GM13977 (cell line): ENCODE results near the gene MAD1L1.

Experiments used
- DNase-seq: peaks from one replicate; pipeline ENCODE4 v3.0.0; 2012; ENCODE audit warnings: low spot score
- in situ Hi-C: fragments of 300-500 bp; cut with MboI; formaldehyde crosslinking; loops from one replicate; pipeline ENCODE4 v1.12.0; 2022; ENCODE audit warnings: low sequenced_read_pairs, low pct_unique_long_range_greater_than_20kb, mixed read lengths, inconsistent platforms; ENCODE audit not compliant: unreplicated experiment
- TF ChIP-seq, protein P1 (sequence below): IDR thresholded peaks from 2 replicates; pipeline ENCODE4 v1.5.1; 2012; ENCODE audit warnings: mild to moderate bottlenecking, control low read depth; ENCODE audit not compliant: insufficient read depth; ENCODE audit errors: extremely low read depth, missing control alignments

Gene MAD1L1

DNA sequence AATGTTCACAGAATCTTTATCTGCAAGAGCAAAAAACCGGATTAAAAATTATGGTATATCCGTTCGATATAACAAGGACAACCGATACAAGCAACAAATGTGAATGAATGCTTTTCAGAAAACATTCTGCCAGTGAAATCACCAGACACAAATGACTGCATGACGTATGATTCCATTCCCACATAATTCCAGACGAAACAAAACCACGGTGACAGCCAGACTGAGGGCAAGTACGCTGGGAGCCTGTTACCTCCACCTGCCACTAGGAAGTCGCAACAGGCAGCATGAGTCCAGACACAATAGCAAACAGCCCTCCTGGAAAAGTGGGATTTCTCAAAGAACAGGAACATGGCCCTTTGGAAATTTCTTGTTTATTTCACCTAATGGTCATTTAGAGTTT, 41.7 kb downstream of the MAD1L1 start:
- in situ Hi-C loops: no loop called here
- DNase-seq: no peak
- TF ChIP-seq, protein P1, sequence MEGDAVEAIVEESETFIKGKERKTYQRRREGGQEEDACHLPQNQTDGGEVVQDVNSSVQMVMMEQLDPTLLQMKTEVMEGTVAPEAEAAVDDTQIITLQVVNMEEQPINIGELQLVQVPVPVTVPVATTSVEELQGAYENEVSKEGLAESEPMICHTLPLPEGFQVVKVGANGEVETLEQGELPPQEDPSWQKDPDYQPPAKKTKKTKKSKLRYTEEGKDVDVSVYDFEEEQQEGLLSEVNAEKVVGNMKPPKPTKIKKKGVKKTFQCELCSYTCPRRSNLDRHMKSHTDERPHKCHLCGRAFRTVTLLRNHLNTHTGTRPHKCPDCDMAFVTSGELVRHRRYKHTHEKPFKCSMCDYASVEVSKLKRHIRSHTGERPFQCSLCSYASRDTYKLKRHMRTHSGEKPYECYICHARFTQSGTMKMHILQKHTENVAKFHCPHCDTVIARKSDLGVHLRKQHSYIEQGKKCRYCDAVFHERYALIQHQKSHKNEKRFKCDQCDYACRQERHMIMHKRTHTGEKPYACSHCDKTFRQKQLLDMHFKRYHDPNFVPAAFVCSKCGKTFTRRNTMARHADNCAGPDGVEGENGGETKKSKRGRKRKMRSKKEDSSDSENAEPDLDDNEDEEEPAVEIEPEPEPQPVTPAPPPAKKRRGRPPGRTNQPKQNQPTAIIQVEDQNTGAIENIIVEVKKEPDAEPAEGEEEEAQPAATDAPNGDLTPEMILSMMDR: no peak

DNA sequence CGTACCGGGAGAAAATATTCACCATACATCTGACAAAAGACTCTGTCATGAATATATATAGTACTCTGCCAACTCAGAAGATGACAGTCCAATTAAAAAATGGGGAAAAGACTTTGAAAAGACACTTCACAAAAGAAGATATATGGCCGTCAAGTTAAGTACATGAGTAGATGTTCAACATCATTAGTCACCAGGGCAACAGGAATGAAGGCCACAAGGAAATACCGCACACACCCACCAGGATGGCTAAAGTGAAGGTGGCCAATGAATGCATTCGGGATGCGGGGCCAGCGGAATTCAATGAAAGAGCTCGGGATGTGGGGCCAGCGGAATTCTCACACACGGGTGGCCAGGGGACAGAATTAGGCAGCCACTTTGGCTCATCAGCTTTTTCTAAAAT, 42.2 kb downstream of the MAD1L1 start:
- TF ChIP-seq, protein P1: no peak
- DNase-seq: no peak
- in situ Hi-C loops: no loop called here

DNA sequence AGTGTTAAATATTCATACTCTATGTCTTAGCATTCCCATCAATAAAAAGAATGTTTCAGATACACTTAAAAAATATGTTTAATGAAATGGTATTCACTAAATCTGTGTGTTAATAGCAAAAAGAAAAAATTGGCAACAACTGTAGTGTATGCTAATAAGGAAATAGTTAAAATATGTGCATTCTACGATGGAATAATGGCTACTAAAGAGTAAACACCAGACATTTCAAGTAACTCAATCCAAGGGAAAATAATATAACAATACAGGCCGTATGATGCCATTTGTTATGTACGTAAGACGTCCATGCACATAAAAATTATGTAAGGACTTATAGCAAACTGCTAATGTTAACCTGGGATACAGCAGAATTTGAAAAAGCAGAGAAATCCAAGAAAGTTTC, 46.6 kb downstream of the MAD1L1 start:
- TF ChIP-seq, protein P1: no peak
- DNase-seq: no peak
- in situ Hi-C loops: no loop called here

DNA sequence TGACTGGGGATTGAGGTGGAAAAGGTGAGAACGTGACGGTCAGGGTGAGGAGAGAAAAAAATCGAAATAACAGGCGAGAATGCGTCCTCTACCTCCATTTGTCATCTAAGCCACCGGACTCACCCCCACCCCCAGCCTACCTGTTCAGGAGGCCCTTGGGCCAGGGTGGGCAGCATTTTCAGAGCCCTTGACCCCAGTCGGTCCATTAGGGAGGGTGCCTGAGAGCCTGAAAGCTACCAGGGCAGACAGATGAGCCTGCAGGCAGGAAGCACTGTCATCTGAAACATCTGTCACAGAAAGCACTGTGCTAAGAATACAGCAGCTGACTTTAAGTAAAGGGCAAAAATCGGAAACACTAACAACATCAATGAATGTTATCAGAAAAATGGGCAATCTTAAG, 47.0 kb downstream of the MAD1L1 start:
- no peak for DNase-seq
- TF ChIP-seq, protein P1: no peak
- in situ Hi-C loops: no loop called here

DNA sequence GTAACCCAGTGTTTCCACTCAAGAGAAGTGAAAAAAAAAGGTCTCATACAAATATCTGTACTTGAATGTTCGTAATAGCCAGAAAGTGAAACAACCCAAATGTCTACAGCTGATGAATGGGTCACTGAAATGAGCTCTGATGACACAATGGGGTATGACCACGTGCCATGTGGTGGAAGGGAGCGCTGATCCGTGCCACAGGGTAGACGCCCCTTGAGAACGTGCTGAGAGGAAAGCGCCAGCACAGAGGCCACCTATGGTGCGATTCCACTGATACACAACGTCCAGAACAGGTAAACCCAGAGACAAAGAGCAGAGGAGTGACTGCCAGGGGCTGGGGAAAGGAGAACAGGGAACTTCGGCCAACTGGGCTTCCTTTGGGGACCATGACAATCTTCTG, 50.3 kb downstream of the MAD1L1 start:
- DNase-seq: peak; percentile 82
- in situ Hi-C loops: no loop called here

DNA sequence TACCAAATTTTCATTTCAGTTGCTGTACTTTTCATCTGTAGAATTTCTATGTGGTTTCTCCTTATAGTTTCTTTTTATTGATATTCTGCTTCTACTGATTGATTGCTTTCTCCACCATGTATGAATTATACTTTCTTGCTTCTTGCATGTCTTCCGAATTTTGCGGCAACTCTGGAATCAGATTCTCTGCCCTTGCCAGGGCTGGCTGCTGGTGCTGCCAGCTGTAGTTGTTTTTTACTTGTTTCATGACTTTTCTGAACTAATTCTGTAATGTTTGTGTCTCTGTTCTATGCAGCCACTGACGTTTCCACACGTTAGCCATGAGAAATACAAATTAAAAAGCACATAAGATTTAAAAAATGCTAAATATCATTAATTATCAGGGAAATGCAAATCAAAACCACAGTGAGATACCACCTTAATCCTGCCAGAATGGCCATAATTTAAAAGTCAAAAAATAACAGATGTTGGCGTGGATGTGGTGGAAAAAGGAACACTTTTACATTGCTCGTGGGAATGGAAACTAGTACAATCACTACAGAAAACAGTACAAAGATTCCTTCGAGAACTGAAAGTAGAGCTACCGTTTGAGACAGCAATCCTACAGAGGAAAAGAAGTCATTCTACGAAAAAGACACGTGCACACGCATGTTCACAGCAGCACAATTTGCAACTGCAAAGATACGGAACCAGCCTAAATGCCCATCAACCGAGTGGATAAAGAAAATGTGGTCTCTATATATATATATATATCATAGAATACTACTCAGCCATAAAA, 51.5 kb downstream of the MAD1L1 start:
- in situ Hi-C loops: no loop called here
- DNase-seq: no peak
- TF ChIP-seq, protein P1: no peak

More for the DNA sequence above, 50.3 kb downstream of the MAD1L1 start:
- TF ChIP-seq, protein P1: no peak
